Astrocyte (in vitro differentiated cells and primary cell): ENCODE results near the gene GRM7. TPM values are rescaled to one million over a fixed set of nuclear protein-coding genes. Genes with fewer than 3 reads are reported as not detected.

Experiments used
- DNase-seq: peaks from one replicate; pipeline ENCODE4 v3.0.0-alpha.2; 2010; ENCODE audit warnings: low read depth
- FAIRE-seq: peaks from 2 replicates; lab custom pipeline; 2011; peaks lifted over from hg19 to GRCh38; lab: Jason Lieb, UNC
- H2AFZ ChIP-seq: 2 replicates; pipeline ENCODE4 v1.6.0; 2012; ENCODE audit warnings: low read depth, low read length, inconsistent platforms
- H3K27ac ChIP-seq: 2 replicates; pipeline ENCODE4 v1.5.1; 2011; ENCODE audit warnings: low read depth, low read length, inconsistent platforms
- H3K27me3 ChIP-seq: 2 replicates; pipeline ENCODE4 v1.6.0; 2011; ENCODE audit warnings: low read length, inconsistent platforms; ENCODE audit not compliant: insufficient read depth
- H3K36me3 ChIP-seq: 2 replicates; pipeline ENCODE4 v1.5.1; 2011; ENCODE audit warnings: low read length, inconsistent platforms; ENCODE audit not compliant: insufficient read depth
- H3K4me1 ChIP-seq: 2 replicates; pipeline ENCODE4 v1.5.1; 2011; ENCODE audit warnings: low read length, inconsistent platforms; ENCODE audit not compliant: insufficient read depth
- H3K4me2 ChIP-seq: 2 replicates; pipeline ENCODE4 v1.6.0; 2012; ENCODE audit warnings: low read length, inconsistent platforms
- H3K4me3 ChIP-seq: 2 replicates; pipeline ENCODE4 v1.5.1; 2011; ENCODE audit warnings: low read depth, mild to moderate bottlenecking, low read length, inconsistent platforms; ENCODE audit not compliant: insufficient read depth
- H3K79me2 ChIP-seq: 2 replicates; pipeline ENCODE4 v1.6.0; 2012; ENCODE audit warnings: mild to moderate bottlenecking, low read length, inconsistent platforms; ENCODE audit not compliant: insufficient read depth
- H3K9ac ChIP-seq: 2 replicates; pipeline ENCODE4 v1.6.0; 2012; ENCODE audit warnings: mild to moderate bottlenecking, low read length, inconsistent platforms
- H3K9me3 ChIP-seq: 2 replicates; pipeline ENCODE4 v1.5.1; 2012; ENCODE audit warnings: low read depth, mild to moderate bottlenecking, low read length, inconsistent platforms; ENCODE audit not compliant: insufficient read depth
- H4K20me1 ChIP-seq: 2 replicates; pipeline ENCODE4 v1.6.0; 2012; ENCODE audit warnings: low read length, inconsistent platforms; ENCODE audit not compliant: insufficient read depth
- H3K27ac Mint-ChIP-seq: one replicate; pipeline ENCODE4 v1.8.0; 2021; ENCODE audit warnings: mild to moderate bottlenecking, mixed read lengths; ENCODE audit not compliant: unreplicated experiment
- H3K27me3 Mint-ChIP-seq: one replicate; pipeline ENCODE4 v1.8.0; 2021; ENCODE audit warnings: low read depth, mixed read lengths; ENCODE audit not compliant: unreplicated experiment
- H3K36me3 Mint-ChIP-seq: one replicate; pipeline ENCODE4 v1.8.0; 2021; ENCODE audit warnings: low read depth, mixed read lengths; ENCODE audit not compliant: unreplicated experiment
- H3K4me1 Mint-ChIP-seq: one replicate; pipeline ENCODE4 v1.8.0; 2021; ENCODE audit warnings: low read depth, mixed read lengths; ENCODE audit not compliant: unreplicated experiment
- H3K4me3 Mint-ChIP-seq: one replicate; pipeline ENCODE4 v1.8.0; 2021; ENCODE audit warnings: mild to moderate bottlenecking, moderate library complexity, mixed read lengths; ENCODE audit not compliant: unreplicated experiment
- H3K9me3 Mint-ChIP-seq: one replicate; pipeline ENCODE4 v1.8.0; 2021; ENCODE audit warnings: mild to moderate bottlenecking, mixed read lengths; ENCODE audit not compliant: unreplicated experiment
- EZH2 ChIP-seq: IDR thresholded peaks from 2 replicates; pipeline ENCODE4 v1.6.1; 2012; ENCODE audit warnings: mild to moderate bottlenecking, low read length, inconsistent platforms; ENCODE audit not compliant: insufficient read depth
- total RNA-seq: library from RNA; stranded (reverse); gene quantifications from 2 replicates; pipeline ENCODE4 v1.2.1, GENCODE V29; 2021
- TF ChIP-seq, protein P1 (sequence below): IDR thresholded peaks from 2 replicates; pipeline ENCODE4 v1.5.1; 2011; ENCODE audit warnings: low read depth, mild to moderate bottlenecking, inconsistent platforms, low read length, moderate library complexity; ENCODE audit not compliant: insufficient read depth

GRM7 gene
- total RNA-seq, 1 donor from 2014 or later = not detected

DNA sequence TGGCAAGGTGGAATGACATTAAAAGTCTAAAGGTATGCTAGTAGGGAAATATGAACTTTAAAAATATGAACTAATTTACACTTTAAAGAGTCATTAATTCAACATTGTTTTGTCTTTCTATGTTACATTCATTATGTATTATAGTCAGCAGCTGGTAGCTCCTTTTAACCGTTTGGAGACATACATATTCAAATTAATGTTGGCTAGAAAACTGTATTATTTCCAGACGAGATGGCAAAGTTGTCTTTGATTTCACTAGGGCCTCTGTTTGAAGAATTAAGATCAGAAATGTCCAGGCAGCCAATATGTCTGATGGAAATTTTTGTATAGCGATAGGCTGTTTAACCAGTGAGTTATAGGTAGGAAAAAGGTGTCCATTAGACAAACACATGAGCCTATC lies 817.6 kb downstream of the GRM7 start:
- Histone ChIP-seq H3K4me2 (no peak overlapping the region), H3K27ac (no peak overlapping the region), H4K20me1 (no peaks in the 10 kb centered on the region), H3K4me3 (no peak overlapping the region), H3K36me3 (no peaks in the 10 kb centered on the region), H2AFZ (no peak overlapping the region), H3K9me3 (no peaks in the 10 kb centered on the region), H3K79me2 (no peaks in the 10 kb centered on the region), H3K4me1 (peaks cover 6% of the 10 kb centered on the region), H3K27me3 (no peaks in the 10 kb centered on the region), H3K9ac (no peak overlapping the region)
- Mint-ChIP-seq H3K27me3 (no peaks in the 10 kb centered on the region), H3K27ac (no peak overlapping the region), H3K4me3 (no peak overlapping the region), H3K9me3 (no peaks in the 10 kb centered on the region), H3K36me3 (no peaks in the 10 kb centered on the region), H3K4me1 (peaks cover 7% of the 10 kb centered on the region)
- FAIRE-seq = no peak
- TF ChIP-seq, protein P1, sequence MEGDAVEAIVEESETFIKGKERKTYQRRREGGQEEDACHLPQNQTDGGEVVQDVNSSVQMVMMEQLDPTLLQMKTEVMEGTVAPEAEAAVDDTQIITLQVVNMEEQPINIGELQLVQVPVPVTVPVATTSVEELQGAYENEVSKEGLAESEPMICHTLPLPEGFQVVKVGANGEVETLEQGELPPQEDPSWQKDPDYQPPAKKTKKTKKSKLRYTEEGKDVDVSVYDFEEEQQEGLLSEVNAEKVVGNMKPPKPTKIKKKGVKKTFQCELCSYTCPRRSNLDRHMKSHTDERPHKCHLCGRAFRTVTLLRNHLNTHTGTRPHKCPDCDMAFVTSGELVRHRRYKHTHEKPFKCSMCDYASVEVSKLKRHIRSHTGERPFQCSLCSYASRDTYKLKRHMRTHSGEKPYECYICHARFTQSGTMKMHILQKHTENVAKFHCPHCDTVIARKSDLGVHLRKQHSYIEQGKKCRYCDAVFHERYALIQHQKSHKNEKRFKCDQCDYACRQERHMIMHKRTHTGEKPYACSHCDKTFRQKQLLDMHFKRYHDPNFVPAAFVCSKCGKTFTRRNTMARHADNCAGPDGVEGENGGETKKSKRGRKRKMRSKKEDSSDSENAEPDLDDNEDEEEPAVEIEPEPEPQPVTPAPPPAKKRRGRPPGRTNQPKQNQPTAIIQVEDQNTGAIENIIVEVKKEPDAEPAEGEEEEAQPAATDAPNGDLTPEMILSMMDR = no peak
- no peak for TF ChIP-seq EZH2
- DNase-seq = no peak

DNA sequence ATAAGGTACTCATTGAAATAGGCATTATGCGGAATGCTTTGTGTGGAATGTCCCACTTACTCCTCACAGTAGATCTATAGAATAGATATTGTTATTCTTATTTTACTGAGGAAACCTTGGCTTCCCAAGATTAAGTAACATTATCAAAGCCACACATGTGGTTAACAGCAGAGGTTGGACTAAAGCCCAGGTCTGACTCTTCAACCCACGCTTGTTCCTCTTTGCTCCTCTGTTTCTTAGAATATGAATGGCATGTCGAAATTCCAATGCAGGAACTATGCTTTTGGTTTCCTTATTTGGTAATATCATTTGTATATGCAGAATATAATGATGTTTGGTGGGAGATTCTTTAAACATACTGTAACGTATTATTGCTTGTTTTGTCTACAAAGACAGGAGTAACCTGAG lies 821.9 kb downstream of the GRM7 start:
- H3K36me3 Mint-ChIP-seq = no peaks in the 10 kb centered on the region
- H3K4me1 Mint-ChIP-seq = peaks cover 7% of the 10 kb centered on the region
- no peak overlapping the region for H3K27ac Mint-ChIP-seq
- DNase-seq (peak; percentile 97), FAIRE-seq (peak; percentile 9)
- Histone ChIP-seq H3K36me3 (no peaks in the 10 kb centered on the region), H3K9ac (no peak overlapping the region), H3K4me3 (no peak overlapping the region), H4K20me1 (no peaks in the 10 kb centered on the region), H3K4me1 (peaks cover 9% of the 10 kb centered on the region), H2AFZ (no peak overlapping the region), H3K4me2 (peak overlapping the region; percentile 37), H3K9me3 (no peaks in the 10 kb centered on the region), H3K79me2 (no peaks in the 10 kb centered on the region), H3K27ac (peak overlapping the region; percentile 51), H3K27me3 (no peaks in the 10 kb centered on the region)
- H3K27me3 Mint-ChIP-seq = no peaks in the 10 kb centered on the region
- no peaks in the 10 kb centered on the region for H3K9me3 Mint-ChIP-seq
- no peak for TF ChIP-seq EZH2
- TF ChIP-seq, protein P1 = no peak
- H3K4me3 Mint-ChIP-seq = no peak overlapping the region

DNA sequence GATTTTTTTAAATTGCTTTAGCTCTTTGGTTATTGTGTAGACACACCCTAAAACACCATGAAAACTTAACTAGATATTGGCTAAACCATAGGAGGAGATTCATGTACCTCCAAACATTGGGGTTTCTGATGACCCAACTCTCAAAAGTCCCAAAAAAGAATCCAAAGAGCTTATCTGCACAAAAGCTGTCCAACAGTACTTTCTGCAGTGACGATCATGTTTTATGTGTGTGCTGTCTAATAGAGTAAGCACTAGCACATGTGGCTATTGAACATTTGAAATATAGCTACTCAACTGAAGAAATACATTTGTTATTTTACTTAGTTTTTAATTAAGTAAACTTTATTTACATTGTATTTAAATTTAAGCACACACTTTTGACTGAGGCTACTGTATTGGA lies 822.5 kb downstream of the GRM7 start:
- Histone ChIP-seq H3K4me2 (peak overlapping the region; percentile 37), H2AFZ (no peak overlapping the region), H3K4me1 (peaks cover 9% of the 10 kb centered on the region), H3K4me3 (no peak overlapping the region), H3K9me3 (no peaks in the 10 kb centered on the region), H3K9ac (no peak overlapping the region), H3K36me3 (no peaks in the 10 kb centered on the region), H4K20me1 (no peaks in the 10 kb centered on the region), H3K27ac (peak overlapping the region; percentile 51), H3K27me3 (no peaks in the 10 kb centered on the region), H3K79me2 (no peaks in the 10 kb centered on the region)
- TF ChIP-seq, protein P1 = no peak
- no peak for TF ChIP-seq EZH2
- DNase-seq (peak; percentile 16), FAIRE-seq (no peak)
- Mint-ChIP-seq H3K4me1 (peaks cover 7% of the 10 kb centered on the region), H3K27ac (no peak overlapping the region), H3K4me3 (no peak overlapping the region), H3K36me3 (no peaks in the 10 kb centered on the region), H3K27me3 (no peaks in the 10 kb centered on the region), H3K9me3 (no peaks in the 10 kb centered on the region)
